ENCODE results near the gene HOOK2. TPM values are rescaled to one million over a fixed set of nuclear protein-coding genes. Genes with fewer than 3 reads are reported as not detected.
A peak's percentile ranks its signal among the peaks of the same experiment; 100 is the strongest.

Gene HOOK2
- total and polyA plus RNA-seq, 2 of the 8 experiments (the other 6 are each of a cell fraction or from before 2014, with no cell fraction given), result 23.8 to 63.2 TPM

DNA sequence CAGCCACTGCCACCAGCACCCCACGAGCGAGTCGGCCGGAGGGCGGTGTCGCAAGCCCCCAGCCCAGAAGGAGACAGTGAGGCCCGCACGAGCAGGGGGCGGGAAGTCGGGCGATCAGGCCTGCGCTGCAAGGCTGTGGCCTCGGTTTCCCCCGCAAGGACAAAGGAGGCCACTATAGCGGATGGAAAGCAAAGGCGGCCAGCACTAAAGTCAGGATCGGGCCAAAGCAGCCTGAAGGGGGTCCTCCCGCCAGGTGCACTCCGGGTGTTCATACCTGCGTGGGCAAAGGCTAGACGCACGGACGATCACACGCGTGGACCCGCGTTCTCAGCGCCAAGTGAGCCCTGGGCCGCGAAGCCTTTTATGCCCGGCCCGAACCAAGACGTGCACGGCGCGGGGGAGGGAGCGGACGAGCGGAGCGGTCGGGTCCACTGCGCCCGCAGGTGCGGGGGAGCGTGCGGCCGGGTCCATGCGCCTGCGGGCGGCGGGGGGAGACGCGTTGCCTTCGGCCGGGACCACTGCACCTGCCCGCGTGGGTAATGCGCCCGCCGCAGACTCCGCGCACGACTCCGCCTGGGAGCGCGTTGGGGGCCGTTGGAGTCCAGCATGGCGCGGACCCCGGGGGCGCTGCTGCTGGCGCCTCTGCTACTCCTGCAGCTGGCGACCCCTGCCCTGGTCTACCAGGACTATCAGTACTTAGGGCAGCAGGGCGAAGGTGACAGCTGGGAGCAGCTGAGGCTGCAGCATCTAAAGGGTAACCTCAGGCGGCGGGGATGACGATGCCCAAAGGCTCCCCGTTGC lies 26.3 kb upstream of the HOOK2 start, which contains the start of the genes PRDX2 and THSD8 (continued):
- TF ChIP-seq CTBP2 (IDR thresholded peaks at IDR 0.05; ENCODE audit: borderline replicate concordance, insufficient read depth, insufficient read length, low read length) (peak; percentile 31), KDM1A (IDR thresholded peaks at IDR 0.05; ENCODE audit: borderline replicate concordance, low read length) (no peak), PHF8 (conservative IDR thresholded peaks at IDR 0.05; ENCODE audit: low read depth, low read length) (peak; percentile 90), JUN (IDR thresholded peaks at IDR 0.05; ENCODE audit: low read depth, low read length) (no peak)
- TF ChIP-seq, protein P1, sequence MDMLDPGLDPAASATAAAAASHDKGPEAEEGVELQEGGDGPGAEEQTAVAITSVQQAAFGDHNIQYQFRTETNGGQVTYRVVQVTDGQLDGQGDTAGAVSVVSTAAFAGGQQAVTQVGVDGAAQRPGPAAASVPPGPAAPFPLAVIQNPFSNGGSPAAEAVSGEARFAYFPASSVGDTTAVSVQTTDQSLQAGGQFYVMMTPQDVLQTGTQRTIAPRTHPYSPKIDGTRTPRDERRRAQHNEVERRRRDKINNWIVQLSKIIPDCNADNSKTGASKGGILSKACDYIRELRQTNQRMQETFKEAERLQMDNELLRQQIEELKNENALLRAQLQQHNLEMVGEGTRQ (IDR thresholded peaks at IDR 0.05; ENCODE audit: low read length), result no peak
